ENCODE results near the gene CRYBB2.
A peak's percentile ranks its signal among the peaks of the same experiment; 100 is the strongest.
"Not testable (repeated sequence)": the region's sequence is repeated elsewhere in the genome, so short reads cannot be mapped to it uniquely, and the experiment has no call there.

The CRYBB2 gene, protein sequence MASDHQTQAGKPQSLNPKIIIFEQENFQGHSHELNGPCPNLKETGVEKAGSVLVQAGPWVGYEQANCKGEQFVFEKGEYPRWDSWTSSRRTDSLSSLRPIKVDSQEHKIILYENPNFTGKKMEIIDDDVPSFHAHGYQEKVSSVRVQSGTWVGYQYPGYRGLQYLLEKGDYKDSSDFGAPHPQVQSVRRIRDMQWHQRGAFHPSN

DNA sequence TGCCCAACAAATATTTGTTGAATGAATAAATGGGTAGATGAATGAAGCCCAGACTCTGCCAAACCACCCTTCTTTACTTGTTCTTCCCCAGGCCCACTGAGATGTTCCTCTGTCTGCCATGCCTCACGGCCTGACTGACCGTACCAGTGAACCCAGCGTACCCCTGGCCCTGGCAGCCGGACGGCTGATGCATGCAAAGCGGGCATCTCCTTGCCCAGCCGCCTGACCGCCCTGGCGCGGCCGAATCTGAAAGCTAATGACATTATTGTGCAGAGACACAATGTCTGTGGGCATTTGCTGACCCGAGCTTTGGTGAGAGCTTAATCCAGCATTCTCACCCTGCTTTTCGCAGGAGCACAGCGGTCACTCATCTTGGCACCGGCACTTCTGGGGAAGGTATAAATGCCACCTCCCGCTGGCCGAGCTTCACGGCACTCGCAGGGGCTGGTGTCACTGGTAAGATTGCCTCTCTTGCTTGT is at the start of gene CRYBB2:
CRYBB2 (plus strand) TSS at position 429 of the 479 bp plus-strand sequence. CDS start 1,791 bp downstream, outside the sequence.
- DNase-seq, result no peak
- Mint-ChIP-seq H3K4me3 (no peak within 1 kb of the TSS), H3K9me3 (no peaks in the 10 kb centered on the region), H3K36me3 (no peaks in the 10 kb centered on the region), H3K4me1 (no peaks in the 10 kb centered on the region), H3K27ac (no peak within 1 kb of the TSS), H3K27me3 (peaks cover 29% of the 10 kb centered on the region)
- CTCF ChIA-PET, result no interaction called here

- CTCF ChIA-PET, result interaction anchor here (1.6 kb wide), 1 partner anchor 60 kb away, joined by 3 read pairs; no protein-coding TSS in a partner anchor
Measured at GRCh38 chr22:25170426-25170980, 48.9 kb upstream of the CRYBB2 start.

GRCh38 chr22:25172153-25172552 is 47.3 kb upstream of the CRYBB2 start:
- peak; percentile 55 for DNase-seq
- CTCF ChIA-PET, result interaction anchor here (0.5 to 2.3 kb wide), 6 partner anchors 30 to 119 kb away, joined by 3 to 14 read pairs (median 4); no protein-coding TSS in a partner anchor
- no peaks in the 10 kb centered on the region for H3K4me1 Mint-ChIP-seq
- peaks cover 7% of the 10 kb centered on the region for H3K36me3 Mint-ChIP-seq
- no peaks in the 10 kb centered on the region for H3K9me3 Mint-ChIP-seq
- H3K27ac Mint-ChIP-seq, result no peak overlapping the region
- H3K27me3 Mint-ChIP-seq, result no peaks in the 10 kb centered on the region
- no peak overlapping the region for H3K4me3 Mint-ChIP-seq

More at GRCh38 chr22:25170426-25170980, 48.9 kb upstream of the CRYBB2 start:
- no peaks in the 10 kb centered on the region for H3K27me3 Mint-ChIP-seq
- H3K4me3 Mint-ChIP-seq, result no peak overlapping the region
- no peaks in the 10 kb centered on the region for H3K36me3 Mint-ChIP-seq
- no peak for DNase-seq
- H3K9me3 Mint-ChIP-seq, result no peaks in the 10 kb centered on the region
- no peak overlapping the region for H3K27ac Mint-ChIP-seq
- no peaks in the 10 kb centered on the region for H3K4me1 Mint-ChIP-seq

GRCh38 chr22:25174156-25174887 is 45.1 kb upstream of the CRYBB2 start:
- Mint-ChIP-seq H3K27ac (no peak overlapping the region), H3K9me3 (peaks cover 2% of the 10 kb centered on the region), H3K4me3 (no peak overlapping the region), H3K36me3 (peaks cover 17% of the 10 kb centered on the region), H3K4me1 (no peaks in the 10 kb centered on the region), H3K27me3 (no peaks in the 10 kb centered on the region)
- DNase-seq, result no peak
- CTCF ChIA-PET, result interaction anchor here (1.0 to 2.3 kb wide), 3 partner anchors 10 to 122 kb away, joined by 3 to 14 read pairs (median 5); no protein-coding TSS in a partner anchor

DNA sequence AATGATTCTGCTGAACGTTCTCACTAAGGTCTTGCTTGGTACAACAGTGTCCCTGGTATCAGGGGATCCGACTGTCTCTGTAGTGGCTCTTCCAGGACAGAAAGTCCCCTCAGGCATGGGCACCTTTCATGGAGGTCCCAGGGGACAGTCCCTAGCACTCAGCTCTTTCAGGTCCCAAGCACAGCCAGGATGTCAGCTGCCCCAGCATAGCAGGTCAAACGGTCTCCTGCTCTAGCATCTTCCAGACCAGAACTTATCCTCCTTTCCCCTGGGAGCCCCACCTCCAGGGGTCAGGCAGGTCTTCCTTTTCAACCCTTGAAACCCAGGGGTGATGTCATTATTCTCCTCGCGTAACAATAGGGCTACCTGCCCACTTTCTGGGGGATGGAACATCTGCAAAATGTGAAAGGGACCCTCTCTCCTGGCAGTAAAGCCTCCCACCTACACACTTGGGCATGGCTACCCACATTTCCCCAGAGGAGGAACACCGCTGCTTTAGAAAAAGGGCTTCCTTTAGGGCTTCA is 44.5 kb upstream of the CRYBB2 start:
- DNase-seq, result no peak
- H3K36me3 Mint-ChIP-seq, result peaks cover 23% of the 10 kb centered on the region
- no peak overlapping the region for H3K27ac Mint-ChIP-seq
- no peaks in the 10 kb centered on the region for H3K4me1 Mint-ChIP-seq
- no peak overlapping the region for H3K4me3 Mint-ChIP-seq
- H3K27me3 Mint-ChIP-seq, result no peaks in the 10 kb centered on the region
- H3K9me3 Mint-ChIP-seq, result peaks cover 8% of the 10 kb centered on the region
- CTCF ChIA-PET, result no interaction called here

GRCh38 chr22:25176175-25176574 is 43.3 kb upstream of the CRYBB2 start:
- no peak overlapping the region for H3K27ac Mint-ChIP-seq
- peaks cover 24% of the 10 kb centered on the region for H3K36me3 Mint-ChIP-seq
- H3K4me1 Mint-ChIP-seq, result no peaks in the 10 kb centered on the region
- CTCF ChIA-PET, result no interaction called here
- peaks cover 9% of the 10 kb centered on the region for H3K9me3 Mint-ChIP-seq
- no peak for DNase-seq
- H3K4me3 Mint-ChIP-seq, result no peak overlapping the region
- no peaks in the 10 kb centered on the region for H3K27me3 Mint-ChIP-seq

DNA sequence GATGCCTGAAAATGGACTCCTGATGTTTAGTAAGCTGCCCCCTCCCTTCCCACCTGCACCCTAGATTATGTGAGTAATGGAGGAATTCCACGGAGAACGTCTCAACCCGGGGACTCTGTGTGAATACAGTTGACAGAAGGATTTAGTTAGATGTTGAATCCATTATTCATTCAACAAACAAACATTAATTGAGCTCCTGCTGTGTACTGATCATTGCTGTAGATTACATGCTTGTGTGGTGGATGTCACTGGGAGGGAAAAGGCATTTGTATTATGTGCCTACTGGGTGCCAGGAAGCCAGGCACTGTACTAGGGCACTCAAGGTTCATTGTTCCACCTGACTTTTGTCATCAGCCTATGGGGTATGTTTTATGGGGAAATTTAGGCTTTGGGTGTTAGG is 42.6 kb upstream of the CRYBB2 start:
- no peak overlapping the region for H3K4me3 Mint-ChIP-seq
- peaks cover 26% of the 10 kb centered on the region for H3K36me3 Mint-ChIP-seq
- H3K9me3 Mint-ChIP-seq, result peaks cover 9% of the 10 kb centered on the region
- no peak overlapping the region for H3K27ac Mint-ChIP-seq
- no peaks in the 10 kb centered on the region for H3K27me3 Mint-ChIP-seq
- no peaks in the 10 kb centered on the region for H3K4me1 Mint-ChIP-seq
- CTCF ChIA-PET, result no interaction called here
- no peak for DNase-seq

DNA sequence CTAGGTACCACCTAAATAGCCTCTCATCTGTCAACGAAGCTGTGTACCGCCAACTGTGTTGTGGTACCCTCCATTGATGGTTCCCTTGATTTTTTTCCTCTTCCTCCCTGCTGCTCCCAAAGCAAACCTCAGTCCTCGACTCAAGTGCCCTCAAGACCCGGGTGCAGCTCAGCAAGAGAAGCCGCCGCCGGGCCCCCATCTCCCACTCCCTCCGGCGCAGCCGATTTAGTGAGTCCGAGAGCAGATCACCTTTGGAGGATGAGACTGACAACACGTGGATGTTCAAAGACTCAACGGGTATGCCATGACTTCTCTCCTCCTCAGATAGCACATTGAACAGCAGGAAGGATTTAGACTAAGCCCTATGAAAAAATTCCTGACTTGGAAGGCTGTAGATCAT is 42.2 kb upstream of the CRYBB2 start:
- no peak overlapping the region for H3K27ac Mint-ChIP-seq
- H3K27me3 Mint-ChIP-seq, result no peaks in the 10 kb centered on the region

GRCh38 chr22:25177895-25178294 is 41.5 kb upstream of the CRYBB2 start:
- Mint-ChIP-seq H3K27me3 (no peaks in the 10 kb centered on the region), H3K27ac (no peak overlapping the region), H3K9me3 (peaks cover 9% of the 10 kb centered on the region), H3K4me1 (no peaks in the 10 kb centered on the region), H3K4me3 (no peak overlapping the region), H3K36me3 (peaks cover 29% of the 10 kb centered on the region)
- CTCF ChIA-PET, result no interaction called here
- DNase-seq, result no peak

More for the DNA sequence above, 42.2 kb upstream of the CRYBB2 start:
- peaks cover 26% of the 10 kb centered on the region for H3K36me3 Mint-ChIP-seq
- no peaks in the 10 kb centered on the region for H3K4me1 Mint-ChIP-seq
- peaks cover 9% of the 10 kb centered on the region for H3K9me3 Mint-ChIP-seq
- no peak overlapping the region for H3K4me3 Mint-ChIP-seq
- DNase-seq, result no peak
- CTCF ChIA-PET, result no interaction called here

DNA sequence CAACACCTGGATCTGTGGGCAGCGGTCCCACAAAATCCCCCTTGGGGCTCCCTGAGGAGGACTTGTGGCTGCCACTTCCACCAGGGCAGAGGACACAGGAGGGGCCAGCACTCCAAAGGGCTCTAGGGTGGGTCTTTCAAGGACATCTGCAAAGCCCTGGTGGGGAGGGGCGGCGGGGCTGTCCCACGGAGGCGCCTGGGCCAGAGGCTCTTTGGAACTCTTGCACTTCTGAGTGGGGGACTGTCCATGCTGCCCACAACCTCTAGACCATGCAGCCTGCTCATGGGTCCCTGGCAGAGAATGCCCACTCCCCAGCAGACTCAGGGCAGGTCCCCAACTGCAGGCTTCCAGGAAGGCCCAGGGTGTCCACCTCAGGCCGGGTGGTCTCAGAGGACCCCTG is 41.1 kb upstream of the CRYBB2 start:
- DNase-seq, H3K4me1 Mint-ChIP-seq, CTCF ChIA-PET, H3K27me3 Mint-ChIP-seq, H3K9me3 Mint-ChIP-seq: not testable (repeated sequence)
- H3K36me3 Mint-ChIP-seq, result peaks cover 29% of the 10 kb centered on the region
- H3K27ac Mint-ChIP-seq, result peak overlapping the region; percentile 87
- peak overlapping the region; percentile 65 for H3K4me3 Mint-ChIP-seq

DNA sequence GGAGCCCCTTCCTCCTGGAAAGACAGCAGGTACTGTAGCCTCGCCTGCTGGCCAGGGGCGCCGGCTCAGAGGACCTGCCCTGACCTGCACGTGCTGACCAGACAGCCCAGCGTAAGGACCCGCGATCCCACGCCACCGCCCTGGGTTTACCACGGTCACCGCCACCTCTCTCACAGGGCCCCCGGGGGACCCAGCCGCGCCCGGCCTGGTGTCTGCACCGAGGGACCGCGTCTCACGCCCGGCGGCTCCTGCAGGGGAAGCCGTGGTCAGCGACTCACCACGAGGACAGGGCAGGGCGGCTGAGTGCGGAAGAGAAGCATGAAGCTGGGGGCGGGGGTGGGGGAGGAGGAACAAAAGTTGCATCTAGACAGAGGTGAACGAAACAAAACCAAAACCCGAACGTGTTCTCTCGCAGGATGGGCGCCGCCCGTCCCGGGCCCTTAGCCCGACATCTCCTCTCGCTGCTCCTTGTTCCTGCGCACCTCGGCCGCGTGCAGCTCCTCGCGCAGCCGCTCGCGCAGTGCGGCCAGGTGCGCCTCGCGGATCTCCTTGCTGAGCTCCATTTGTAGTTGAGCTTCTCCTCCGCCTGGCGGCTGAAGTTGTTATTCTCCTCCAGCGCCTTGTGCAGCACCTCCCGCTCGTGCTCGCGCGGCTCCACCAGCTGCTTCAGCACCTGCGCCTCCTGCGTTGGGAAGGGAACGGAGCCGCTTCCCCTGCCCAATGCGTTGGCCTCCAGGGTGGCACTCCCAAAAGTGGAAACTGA is 40.4 kb upstream of the CRYBB2 start:
- H3K4me1 Mint-ChIP-seq, H3K27me3 Mint-ChIP-seq, H3K9me3 Mint-ChIP-seq, H3K4me3 Mint-ChIP-seq, DNase-seq, CTCF ChIA-PET, H3K27ac Mint-ChIP-seq: not testable (repeated sequence)
- H3K36me3 Mint-ChIP-seq, result peaks cover 29% of the 10 kb centered on the region

DNA sequence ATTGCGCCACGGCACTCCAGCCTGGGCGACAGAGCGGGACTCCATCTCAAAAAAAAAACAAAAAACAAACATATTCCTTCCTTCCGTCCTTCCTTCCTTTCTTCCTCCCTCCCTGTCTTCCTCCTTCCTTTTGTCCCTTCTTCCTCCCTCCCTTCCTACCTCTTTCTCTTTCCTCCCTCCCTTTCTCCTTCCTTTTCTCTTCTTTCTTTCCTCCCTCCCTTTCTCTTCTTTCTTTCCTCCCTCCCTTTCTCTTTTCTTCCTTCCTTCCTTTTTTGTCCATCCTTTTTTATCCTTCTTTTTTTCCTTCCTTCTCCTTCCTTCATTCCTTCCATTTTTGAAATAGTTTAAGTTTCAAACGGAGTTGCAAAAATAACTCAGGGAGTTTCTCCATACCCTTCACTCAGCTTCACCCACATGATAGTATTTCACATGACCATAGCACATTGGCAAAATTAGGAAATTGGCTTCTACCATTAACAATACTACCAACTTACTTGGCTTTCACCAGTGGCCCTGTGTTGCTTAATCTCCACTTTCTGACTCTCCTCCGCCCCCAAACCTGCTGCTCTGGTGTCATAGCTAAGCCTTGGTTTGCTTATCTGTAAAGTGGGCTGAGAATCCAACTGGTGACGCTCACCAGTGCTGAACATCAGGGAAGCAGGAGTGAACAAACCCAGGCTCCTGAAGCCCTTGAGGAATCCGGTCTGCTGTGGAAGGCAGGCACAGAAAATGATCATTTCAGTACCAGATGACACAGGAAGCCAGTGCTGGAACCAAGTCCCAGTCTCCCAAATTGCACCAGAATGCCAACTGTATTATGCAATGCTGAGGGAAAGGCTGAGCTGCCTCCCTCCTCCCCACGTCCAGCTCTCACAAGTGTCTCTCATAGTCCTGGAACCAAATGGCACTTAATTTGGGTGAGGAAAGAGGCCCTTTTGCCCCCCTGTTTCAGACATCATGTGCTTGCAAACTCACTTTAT is 37.0 kb upstream of the CRYBB2 start:
- Mint-ChIP-seq H3K36me3 (peaks cover 25% of the 10 kb centered on the region), H3K27ac (no peak overlapping the region), H3K4me1 (no peaks in the 10 kb centered on the region), H3K27me3 (no peaks in the 10 kb centered on the region), H3K4me3 (no peak overlapping the region), H3K9me3 (peaks cover 9% of the 10 kb centered on the region)
- CTCF ChIA-PET, result no interaction called here
- no peak for DNase-seq

- no peak for DNase-seq
- CTCF ChIA-PET, result interaction anchor here (0.7 kb wide), 1 partner anchor 11 kb away, joined by 3 read pairs; no protein-coding TSS in a partner anchor
- Mint-ChIP-seq H3K4me3 (no peak overlapping the region), H3K27me3 (no peaks in the 10 kb centered on the region), H3K27ac (no peak overlapping the region), H3K4me1 (no peaks in the 10 kb centered on the region), H3K9me3 (peaks cover 9% of the 10 kb centered on the region), H3K36me3 (peaks cover 20% of the 10 kb centered on the region)
Measured at GRCh38 chr22:25183949-25184619, 35.4 kb upstream of the CRYBB2 start.

Measured in activated naive CD4-positive, alpha-beta T cell treated with anti-CD3 and anti-CD28 coated beads, Interleukin-2, amount 10 ng/mL, durations not matched to agents 7 days and 5 days (primary cell).